HG02943 (cell line): ENCODE results near the gene HSD17B11.
"Not testable (repeated sequence)": the region's sequence is repeated elsewhere in the genome, so short reads cannot be mapped to it uniquely, and the experiment has no call there.

Experiments
- ATAC-seq: cut with Tn5 transposase; IDR thresholded peaks from one replicate; pipeline ENCODE4 v1.9.1; 2021; ENCODE audit warnings: mild to moderate bottlenecking, low read depth, moderate library complexity; ENCODE audit not compliant: unreplicated experiment

The HSD17B11 gene, protein sequence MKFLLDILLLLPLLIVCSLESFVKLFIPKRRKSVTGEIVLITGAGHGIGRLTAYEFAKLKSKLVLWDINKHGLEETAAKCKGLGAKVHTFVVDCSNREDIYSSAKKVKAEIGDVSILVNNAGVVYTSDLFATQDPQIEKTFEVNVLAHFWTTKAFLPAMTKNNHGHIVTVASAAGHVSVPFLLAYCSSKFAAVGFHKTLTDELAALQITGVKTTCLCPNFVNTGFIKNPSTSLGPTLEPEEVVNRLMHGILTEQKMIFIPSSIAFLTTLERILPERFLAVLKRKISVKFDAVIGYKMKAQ

DNA sequence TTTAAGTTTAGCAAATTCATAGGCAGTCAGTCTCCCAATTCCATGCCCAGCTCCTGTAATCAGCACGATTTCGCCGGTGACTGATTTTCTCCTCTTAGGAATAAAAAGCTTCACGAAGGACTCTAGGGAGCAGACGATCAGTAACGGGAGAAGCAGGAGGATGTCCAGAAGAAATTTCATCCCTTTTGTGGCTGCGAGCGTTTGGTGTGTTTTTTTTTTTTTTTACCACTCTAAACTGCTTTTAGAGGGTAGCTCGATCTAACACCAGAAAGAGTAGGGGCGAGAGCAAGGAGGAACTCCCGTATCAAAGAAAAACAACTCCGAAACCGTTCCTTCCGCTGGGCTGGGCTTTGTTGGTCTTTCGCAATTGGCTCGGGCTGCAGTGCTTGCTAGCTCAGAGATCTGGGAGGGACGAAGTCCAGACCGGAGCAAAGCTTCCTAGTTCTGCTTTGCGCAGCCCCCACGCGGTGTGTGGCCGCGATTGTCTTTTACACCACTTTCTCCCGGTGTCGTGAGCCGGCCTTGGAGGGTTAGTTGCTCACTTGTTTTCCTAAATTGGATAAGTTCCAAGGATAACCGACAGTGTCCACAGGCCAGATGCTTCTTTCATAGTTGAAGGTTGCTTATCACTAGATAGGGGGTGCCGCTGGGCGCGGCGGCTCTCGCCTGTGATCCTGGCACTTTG lies at the start of gene HSD17B11:
Gene HSD17B11 (minus strand): TSS at position 298 of the 685 bp plus-strand sequence. CDS start 118 bp downstream, at position 180.
- peak; percentile 99 for ATAC-seq

DNA sequence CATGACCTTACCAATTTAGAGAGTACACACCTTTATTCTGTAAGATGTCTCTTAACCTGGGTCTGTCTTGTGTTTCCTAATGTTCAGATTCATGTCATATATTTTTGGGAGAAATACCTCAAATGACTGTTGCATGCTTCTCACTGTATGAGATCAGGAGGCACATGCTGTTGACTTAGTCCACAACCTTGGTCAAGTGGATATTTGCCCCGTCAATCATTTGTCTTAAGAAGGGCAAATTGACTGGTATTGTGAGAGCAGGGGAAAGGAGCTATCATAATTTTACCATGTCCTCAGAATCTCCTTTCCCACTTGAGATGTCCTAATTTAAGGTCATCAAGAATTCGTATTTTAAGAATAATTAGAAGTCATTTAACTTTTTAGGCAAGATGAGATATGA lies 42.4 kb upstream of the HSD17B11 start:
- ATAC-seq = no peak

DNA sequence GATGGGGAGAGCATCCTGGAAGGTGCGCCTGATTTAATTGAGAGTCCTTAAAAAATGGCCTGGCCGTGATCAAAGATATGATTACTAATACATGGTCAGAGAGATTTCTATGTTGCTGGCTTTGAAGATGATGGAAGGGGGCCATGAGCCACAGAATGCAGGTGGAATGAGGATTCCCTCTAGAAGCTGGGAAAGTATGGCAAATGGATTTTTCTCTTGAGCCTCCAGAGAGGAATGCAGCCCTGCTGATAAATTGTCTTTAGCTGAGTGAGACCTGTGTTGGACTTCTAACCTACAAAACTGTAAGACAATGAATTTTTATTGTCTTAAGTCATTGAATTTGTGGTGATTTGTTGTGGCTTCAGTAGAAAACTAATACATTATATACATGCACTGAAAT lies 39.0 kb upstream of the HSD17B11 start:
- ATAC-seq = no peak

DNA sequence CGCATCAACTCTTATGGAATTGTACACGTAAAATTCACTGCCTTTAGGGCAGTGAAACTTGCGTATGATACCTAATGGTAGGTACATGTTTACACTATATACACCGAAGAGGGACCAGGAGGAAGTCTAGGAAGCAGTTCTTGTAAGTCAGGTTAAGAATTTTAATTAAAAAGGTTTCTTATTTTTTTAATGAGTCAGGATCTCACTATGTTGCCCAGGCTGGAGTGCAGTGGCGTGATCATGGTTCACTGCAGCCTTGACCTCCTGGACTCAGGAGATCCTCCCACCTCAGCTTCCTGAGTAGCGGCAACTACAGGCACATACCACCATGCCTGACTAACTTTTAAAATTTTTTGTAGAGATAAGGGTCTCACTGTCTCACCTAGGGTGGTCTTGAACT lies 38.0 kb upstream of the HSD17B11 start:
- ATAC-seq = no peak

DNA sequence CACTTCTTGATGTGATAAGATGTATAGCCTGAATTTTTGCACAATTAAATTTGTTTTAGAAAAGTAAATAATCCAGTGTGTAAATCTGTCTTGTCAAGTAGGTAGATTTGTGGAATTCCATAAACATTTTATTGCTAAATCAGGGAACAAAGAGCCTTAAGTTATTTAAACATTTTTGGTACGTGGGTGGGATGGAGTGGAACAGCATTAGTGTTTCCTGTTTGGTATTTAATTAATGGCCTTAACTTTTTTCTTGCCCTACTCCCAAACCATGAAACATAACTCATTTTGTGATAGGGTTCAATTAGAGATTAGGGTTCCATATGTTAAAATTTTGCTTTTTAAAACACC lies 36.5 kb upstream of the HSD17B11 start:
- no peak for ATAC-seq

DNA sequence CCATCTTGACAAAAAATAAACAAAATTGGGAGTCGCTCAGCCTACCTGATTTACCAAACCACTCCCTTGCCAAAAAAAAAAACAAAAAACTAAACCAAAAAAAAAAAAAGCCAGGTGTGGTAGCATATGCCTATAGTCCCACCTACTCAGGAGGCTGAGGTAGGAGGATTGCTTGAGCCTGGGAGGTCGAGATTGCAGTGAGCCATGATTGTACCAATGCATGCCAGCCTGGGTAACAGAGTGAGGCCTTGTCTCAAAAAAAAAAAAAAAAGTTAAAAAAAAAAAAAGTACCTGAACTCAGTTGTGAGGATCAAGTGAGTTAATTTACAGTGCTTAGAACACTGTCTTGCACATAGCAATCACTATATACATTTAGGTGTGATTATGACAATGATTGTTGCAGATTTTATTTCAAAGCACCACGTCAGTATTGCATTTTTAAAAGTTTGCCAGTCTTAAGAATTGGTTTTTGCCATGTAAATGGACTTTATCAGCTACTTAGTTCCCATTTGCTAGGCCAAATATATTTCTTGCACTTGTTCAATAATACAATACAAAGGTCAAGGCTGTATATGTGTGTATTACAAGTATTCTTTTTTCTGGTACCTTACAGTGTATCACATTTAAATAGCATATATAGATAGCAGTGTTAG lies 36.0 kb upstream of the HSD17B11 start:
- ATAC-seq = no peak

DNA sequence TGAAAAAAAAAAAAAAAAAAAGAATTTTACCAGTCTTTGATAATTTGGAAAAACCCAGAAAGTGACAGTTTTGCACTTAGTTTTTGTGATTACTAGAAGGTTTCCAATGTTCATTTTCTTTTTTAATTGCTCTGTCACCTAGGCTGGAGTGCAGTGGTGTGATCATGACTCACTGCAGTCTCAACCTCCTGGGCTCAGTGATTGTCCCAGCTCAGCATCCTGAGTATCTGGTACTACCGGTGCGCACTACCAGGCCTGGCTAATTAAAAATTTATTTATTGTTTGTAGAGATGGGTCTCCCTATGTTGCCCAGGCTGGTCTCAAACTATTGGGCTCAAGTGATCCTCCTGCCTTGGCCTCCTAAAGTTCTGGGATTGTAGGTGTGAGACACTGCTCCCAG lies 34.7 kb upstream of the HSD17B11 start:
- ATAC-seq = no peak

DNA sequence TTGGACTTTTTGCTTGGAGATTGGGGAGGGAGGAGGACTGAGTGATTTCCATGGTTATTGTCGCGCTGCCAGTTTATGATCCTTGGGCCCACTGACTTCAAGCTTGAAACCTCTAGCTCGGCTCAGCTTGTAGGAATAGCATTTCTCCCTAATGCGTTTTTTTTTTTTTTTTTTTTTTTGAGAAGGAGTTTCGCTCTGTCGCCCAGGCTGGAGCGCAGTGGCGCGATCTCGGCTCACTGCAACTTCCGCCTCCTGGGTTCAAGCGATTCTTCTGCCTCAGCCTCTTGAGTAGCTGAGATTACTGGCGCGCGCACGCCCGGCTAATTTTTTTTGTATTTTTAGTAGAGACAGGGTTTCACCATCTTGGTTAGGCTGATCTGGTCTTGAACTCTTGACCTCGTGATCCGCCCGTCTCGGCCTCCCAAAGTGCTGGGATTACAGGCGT lies 33.1 kb upstream of the HSD17B11 start:
- ATAC-seq = not testable (repeated sequence)

DNA sequence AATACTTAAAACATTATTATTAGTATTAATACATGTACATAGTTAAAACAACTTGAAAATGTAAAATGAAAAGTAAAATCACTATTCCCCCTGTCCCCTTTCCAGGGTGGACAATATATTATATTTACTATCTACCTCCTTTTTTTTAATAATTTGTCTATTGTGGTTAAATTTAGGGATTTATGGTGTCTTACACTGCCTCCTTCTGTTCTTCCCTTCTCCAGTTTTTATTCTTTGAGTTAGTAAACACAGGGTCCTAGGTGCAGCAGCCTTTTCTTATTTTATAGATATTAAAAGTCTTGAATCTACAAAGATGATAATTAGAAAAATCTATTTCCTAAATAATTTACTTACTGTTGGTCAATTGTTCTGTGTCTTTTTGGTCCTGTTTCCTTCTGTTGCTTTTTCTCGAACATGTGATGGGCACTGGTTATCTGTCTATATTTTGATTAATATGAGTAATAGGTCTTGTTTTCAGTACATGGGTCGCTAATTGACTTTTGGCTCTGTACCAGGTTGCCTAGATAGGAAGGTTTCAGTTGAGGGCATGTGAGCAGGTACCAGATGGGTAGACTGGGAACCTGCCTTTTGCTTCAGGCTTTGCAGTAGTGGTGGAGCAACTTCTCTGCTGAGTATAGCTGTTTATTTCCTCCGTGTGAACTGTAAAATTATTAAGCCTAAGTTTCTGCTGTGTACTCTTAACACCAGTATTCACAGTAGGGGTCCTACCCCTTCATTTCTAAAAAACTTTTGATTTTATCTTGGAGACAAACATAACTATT lies 32.5 kb upstream of the HSD17B11 start:
- no peak for ATAC-seq

DNA sequence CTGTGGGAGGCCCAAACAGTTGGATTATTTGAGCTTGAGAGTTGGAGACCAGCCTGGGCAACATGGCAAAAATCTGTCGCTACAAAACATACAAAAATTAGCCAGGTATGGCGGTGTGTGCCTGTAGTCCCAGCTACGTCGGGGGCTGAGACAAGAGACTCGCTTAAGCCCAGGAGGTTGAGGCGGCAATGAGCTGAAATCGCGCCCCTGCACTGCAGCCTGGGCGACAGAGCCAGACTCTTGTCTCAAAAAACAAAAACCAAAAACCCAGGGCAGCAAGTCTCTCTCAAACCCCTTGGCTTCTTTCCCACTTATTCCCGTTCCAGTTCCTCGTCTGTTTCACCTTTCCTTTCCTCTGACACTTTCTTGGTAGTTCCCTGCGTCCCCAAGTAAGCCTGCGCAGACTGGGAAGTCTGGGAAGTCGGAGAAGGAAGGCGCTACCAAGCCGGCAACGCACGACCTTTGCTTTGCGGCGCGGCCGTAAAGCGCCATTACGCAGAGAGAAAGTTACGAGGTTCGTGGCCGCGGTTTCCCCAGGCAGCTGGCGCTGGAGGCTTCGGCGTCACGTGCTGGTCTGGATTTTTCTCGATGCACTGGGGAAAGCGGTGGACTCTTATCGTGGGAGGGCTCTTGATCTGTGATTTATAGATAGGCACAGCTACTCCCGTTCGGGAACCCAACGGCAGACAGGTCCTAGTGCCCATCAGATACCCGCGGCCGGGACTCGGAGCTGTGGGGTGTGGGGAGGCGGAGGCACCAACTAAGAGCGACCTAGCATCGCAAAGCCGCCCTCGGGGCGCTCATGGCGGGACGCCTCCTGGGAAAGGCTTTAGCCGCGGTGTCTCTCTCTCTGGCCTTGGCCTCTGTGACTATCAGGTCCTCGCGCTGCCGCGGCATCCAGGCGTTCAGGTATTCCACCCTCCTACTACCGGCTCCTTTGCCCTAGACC lies 31.4 kb upstream of the HSD17B11 start, which contains the start of gene NUDT9:
Gene NUDT9 (plus strand): TSS at position 470 of the 949 bp plus-strand sequence. CDS start 333 bp downstream, at position 803.
- ATAC-seq = peak; percentile 92

DNA sequence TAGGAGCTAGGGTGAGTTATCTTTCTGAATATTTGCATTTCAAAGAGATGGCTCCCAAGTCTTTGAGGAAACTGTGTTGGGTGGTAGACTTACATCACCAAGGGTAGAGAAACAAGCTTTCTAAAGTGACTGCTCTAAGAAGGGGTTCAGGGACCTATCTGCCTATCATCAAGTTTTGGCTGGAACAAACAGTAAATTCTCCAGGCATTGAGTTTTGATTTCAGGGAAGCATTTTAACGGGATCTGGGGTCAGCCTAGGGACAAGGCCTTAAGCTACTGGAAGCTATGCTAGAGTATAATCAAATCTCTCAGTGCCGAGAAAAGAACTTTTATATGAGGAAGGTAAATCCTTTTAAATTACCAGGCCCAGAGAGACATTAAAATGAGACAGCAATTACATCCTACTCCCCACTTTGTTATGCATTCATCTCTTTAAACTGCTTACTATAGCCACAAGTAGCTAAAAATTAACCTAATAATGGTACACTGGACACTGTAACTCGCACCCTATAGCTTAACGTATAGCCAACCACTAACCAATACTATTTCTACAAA lies 29.4 kb upstream of the HSD17B11 start:
- no peak for ATAC-seq

DNA sequence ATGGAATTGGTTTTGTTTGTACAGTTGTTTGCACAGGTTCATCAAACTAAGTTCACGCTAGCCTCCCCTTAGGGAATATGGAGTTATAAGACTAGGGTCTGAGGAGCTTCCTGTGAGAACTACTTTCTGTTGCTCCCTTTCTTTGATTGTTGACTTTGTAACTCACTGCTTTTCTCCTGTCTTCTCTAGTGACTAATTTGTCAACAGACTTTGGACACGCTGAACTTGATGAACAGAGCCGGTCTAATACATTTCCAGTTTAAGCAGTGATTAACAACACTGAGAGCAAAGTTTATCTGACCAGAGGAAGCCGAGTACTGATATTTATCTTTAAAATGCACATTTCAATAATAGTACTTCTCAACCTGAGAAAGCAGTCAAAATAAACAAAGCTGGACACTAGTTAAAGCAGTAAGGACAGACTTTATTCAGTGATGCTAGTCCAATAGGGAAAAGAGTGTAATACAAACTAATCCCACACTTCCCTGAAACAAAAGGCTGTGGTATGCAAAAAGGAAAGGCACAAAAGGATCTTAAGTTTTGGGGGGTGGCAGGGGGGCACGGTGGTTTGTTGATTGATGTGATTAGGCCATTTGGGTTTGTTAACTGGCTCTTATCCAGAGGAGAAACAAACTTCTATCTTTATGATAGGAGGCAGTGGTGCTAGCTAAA lies 28.7 kb upstream of the HSD17B11 start:
- no peak for ATAC-seq

DNA sequence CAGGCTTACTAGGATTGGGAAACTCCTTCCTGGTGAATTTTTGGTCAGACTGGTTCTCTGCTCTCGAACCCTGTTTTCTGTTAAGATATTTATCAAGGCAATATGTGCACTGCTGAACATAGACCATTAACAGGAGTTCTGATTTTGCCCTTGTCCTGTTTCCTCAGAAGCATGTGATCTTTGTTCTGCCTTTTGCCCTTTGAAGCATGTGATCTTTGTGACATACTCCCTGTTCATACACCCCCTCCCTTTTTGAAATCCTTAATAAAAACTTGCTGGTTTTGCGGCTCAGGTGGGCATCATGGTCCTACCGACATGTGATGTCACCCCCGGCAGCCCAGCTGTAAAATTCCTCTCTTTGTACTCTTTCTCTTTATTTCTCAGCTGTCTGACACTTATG lies 27.4 kb upstream of the HSD17B11 start:
- ATAC-seq = not testable (repeated sequence)

DNA sequence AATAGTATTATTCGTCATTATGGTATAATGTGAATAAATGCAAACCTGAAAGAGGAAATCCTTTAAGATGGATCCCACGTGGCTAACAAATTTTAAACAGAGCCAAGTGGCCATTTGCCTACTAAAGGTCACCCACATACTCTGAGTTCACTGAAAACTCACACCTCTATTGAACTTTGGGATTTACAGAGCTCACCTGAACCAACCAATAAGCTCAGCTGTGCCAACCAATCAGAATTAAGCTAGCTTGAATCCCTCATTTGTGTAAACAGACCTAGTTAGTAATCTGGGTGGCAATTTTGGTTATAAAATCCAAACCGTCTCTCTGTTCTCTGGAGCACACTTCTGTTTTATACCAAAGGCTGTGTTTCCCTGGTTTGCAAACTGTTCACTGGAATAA lies 26.0 kb upstream of the HSD17B11 start:
- no peak for ATAC-seq

DNA sequence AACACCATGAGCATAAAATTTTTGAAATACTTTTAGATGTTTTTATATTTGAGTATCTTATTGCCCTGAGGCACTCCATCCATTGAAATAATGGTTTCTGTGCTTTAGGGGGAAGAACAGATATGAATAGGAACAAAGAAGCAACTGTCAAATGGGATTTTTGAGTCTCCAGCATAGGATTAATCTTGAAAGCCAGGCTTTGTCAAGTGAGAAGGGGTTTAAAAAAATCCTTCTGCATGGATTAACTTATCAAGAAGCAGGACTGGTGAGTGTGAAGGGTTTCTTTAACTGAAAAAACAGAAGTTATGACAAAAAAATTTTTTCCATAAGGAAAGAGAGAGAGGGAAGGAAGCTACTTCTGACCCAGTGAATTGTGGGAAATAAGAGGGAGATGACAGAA lies 23.8 kb upstream of the HSD17B11 start:
- ATAC-seq = no peak

DNA sequence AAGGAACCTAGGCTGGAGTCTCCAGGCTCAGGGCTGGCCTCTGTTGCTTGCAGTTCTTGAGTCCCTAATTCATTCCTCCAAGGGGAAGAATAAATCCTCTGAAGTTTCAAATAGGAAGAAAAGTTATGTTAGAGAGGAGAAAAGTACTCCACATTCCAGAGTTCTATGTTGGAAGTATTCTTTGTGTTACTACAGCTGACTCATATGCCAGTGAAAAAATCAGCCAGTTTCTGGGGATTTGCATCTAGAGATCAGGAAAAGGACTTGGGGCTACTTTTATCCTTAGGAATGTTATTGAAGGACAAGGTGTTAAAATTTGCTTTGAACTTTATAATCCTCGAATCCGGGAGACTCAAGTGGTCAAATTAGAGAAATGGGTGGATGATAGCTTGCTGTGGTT lies 19.7 kb upstream of the HSD17B11 start:
- ATAC-seq = no peak

DNA sequence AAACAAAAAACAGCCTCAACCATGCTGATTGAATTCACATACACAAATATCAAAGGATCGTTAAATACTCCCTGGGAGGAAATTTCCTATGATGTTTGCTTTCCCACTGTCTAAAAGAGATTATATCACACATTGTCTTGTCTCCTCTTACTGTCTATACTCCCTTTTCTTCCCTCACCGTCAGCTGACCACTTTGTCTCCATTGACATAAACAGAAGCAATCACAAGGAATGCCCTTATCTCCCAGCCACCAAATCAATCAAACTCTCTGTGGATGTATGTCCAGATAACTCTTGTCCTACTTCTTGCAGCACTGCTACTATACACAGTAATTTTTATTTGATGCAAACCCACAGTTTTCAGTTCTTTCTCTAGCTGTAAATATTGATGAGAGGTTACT lies 19.2 kb upstream of the HSD17B11 start:
- no peak for ATAC-seq

DNA sequence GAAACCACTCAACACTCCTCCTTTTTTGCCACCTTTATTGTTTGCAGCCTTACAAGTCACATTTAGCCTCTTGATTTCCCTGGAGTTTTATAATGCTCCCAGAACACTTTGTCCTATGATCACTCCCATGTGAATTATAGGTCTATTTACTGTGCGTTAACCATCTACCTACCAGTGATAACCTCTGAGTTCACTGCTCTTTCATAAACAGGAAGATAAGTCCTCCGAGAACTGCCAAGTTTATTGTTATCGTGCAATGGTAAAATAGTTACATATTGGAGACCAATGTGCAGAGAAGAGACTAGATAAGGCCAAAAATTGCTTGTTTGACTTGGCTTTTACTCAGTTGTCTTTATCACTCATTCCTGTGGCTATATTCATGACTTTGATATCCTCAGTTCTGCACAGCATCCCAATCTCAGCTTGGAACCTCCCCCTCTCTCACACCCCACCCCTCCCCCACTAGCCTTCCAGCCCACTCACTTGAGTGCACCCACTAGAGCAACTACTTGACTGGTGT lies 18.5 kb upstream of the HSD17B11 start:
- ATAC-seq = no peak

DNA sequence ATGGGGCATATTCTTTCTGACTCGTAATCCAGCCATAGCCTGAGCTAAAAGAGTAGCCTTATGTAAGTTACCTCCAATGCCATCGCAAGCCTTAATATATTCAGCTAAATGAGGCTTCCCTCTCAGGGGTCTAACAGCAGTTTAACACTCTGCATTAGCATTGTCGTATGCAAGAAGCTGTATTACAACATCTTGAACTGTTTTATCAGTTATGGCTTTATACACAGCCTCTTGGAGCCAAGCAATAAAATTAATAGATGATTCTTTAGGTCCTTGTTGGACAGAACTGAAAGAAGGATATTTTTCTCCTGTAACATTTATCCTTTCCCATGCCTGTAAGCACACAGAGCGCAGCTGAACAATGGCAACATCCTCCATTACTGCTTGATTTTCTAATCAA lies 15.9 kb upstream of the HSD17B11 start:
- ATAC-seq = not testable (repeated sequence)
